Measurements from ENCODE around the gene RXRB. TPM values are rescaled to one million over a fixed set of nuclear protein-coding genes. Genes with fewer than 3 reads are reported as not detected.
"Not testable (repeated sequence)": the region's sequence is repeated elsewhere in the genome, so short reads cannot be mapped to it uniquely, and the experiment has no call there.

Gene RXRB
- total and polyA plus RNA-seq, 8 donors, result 20.1 to 68.3 (median 24.6) TPM

DNA sequence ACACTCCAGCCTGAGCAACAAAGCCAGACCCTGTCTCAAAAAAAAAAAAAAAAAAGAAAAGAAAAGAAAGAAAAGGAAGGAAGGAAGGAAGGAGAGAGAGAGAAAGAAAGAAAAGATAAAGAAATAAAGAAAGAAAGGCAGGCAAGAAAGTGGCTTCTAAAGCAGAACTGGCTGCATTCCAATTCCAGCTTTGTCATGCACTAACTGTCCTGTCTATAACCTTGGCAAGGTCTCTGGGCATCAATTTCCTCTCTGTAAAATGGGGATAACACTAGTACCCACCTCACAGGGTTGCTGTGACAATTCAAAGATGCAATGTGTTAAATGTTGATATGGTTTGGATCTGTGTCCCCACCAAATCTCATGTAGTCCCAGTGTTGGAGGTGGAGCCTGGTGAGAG lies 35.9 kb upstream of the RXRB start:
- no peaks in the 10 kb centered on the region for H3K9me3 ChIP-seq
- no peak overlapping the region for H3K27ac ChIP-seq
- H3K4me3 ChIP-seq, result no peak overlapping the region
- FAIRE-seq (no peak), ATAC-seq (no peak), DNase-seq (no peak)
- H3K27me3 ChIP-seq, result no peaks in the 10 kb centered on the region
- TF ChIP-seq, protein P1, sequence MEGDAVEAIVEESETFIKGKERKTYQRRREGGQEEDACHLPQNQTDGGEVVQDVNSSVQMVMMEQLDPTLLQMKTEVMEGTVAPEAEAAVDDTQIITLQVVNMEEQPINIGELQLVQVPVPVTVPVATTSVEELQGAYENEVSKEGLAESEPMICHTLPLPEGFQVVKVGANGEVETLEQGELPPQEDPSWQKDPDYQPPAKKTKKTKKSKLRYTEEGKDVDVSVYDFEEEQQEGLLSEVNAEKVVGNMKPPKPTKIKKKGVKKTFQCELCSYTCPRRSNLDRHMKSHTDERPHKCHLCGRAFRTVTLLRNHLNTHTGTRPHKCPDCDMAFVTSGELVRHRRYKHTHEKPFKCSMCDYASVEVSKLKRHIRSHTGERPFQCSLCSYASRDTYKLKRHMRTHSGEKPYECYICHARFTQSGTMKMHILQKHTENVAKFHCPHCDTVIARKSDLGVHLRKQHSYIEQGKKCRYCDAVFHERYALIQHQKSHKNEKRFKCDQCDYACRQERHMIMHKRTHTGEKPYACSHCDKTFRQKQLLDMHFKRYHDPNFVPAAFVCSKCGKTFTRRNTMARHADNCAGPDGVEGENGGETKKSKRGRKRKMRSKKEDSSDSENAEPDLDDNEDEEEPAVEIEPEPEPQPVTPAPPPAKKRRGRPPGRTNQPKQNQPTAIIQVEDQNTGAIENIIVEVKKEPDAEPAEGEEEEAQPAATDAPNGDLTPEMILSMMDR (IDR thresholded peaks at IDR 0.05), result no peak
- no peaks in the 10 kb centered on the region for H3K36me3 ChIP-seq
- H3K4me1 ChIP-seq, result no peaks in the 10 kb centered on the region
- intact Hi-C loops (cut with DNase I), result loop anchor here in 2 of 3 donors (10.0 kb wide), 2 partner anchors 72 to 232 kb away; partner anchors contain the start of gene HLA-DOA (in 1 of the 2)

DNA sequence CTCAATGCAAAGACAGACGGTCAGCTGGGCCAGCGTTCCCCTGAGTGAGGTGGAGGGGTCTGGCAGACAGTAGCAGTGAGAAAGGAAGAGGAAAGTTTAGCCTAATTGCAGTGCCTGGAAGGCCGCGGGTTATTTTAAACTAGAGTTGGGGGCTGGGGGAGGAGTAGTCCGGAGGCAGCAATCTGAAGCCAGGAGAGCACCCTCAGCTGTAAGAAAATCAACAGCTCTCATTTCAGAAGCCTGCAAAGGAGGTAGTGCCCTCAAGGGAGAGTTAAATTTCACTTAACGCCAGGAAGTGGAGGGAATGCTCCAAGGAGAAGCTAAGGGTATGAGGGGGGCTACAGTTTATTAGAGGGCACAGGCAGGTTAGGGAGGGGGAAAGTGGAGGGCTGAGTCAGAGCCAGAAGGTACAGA lies 34.8 kb upstream of the RXRB start:
- no peak overlapping the region for H3K27ac ChIP-seq
- H3K36me3 ChIP-seq, result no peaks in the 10 kb centered on the region
- 24 to 26% methylated on average over 6 of the region's 6 CpGs for WGBS, 2 donors
- intact Hi-C loops (cut with DNase I), result loop anchor here in 2 of 3 donors (10.0 kb wide), 2 partner anchors 70 to 230 kb away; partner anchors contain the start of gene HLA-DOA (in 1 of the 2)
- FAIRE-seq, result no peak
- H3K9me3 ChIP-seq, result no peaks in the 10 kb centered on the region
- TF ChIP-seq, protein P1 (IDR thresholded peaks at IDR 0.05), result no peak
- no peak overlapping the region for H3K4me3 ChIP-seq
- DNase-seq, result no peak
- ATAC-seq, result no peak
- H3K4me1 ChIP-seq, result no peaks in the 10 kb centered on the region
- no peaks in the 10 kb centered on the region for H3K27me3 ChIP-seq

DNA sequence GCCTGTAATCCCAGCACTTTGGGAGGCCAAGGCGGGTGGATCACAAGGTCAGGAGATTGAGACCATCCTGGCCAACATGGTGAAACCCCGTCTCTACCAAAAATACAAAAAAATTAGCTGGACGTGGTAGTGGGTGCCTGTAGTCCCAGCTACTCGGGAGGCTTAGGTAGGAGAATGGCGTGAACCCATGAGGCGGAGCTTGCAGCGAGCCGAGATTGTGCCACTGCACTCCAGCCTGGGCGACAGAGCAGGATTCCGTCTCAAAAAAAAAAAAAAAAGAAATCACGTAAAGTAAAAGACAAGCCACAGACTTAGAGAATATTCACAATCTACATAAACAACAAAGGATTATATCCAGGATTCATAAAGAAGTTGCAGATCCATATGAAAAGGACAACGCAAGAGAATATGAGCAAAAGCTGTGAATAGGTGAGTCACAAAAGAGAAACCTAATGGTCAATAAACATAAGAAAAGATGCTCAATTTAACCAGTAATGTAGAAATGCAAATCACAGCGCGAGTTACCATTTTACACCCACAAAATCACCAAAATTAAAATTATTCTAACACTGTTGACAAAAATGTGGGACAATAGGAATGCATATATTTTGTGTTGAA lies 26.1 kb upstream of the RXRB start:
- H3K36me3 ChIP-seq; H3K27me3 ChIP-seq; intact Hi-C loops (cut with DNase I); FAIRE-seq; H3K4me1 ChIP-seq; H3K9me3 ChIP-seq; H3K27ac ChIP-seq; DNase-seq; H3K4me3 ChIP-seq; ATAC-seq: not testable (repeated sequence)
- WGBS, 2 donors, result 43 to 49% methylated on average over 13 to 14 of the region's 14 CpGs

DNA sequence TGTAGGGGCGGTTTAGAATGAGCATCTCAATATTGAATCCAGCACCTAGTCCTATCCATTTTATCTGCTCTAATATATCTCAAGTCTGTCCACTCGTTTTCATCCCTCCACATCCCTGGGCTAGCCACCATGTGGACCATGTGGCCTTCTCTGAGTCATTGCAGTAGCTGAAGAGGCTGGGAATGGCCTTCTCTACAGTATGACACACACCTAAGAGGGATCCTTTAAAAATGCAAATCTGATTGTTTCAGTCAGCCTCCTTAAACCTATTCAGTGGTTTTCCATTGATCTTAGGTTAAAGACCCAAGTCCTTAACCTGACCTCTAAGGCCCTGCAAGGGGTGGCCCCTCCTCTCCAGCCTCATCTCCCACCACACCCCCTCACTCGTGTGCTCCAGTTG lies 17.2 kb upstream of the RXRB start:
- Histone ChIP-seq H3K9me3 (no peaks in the 10 kb centered on the region), H3K27ac (no peak overlapping the region), H3K27me3 (no peaks in the 10 kb centered on the region), H3K36me3 (no peaks in the 10 kb centered on the region), H3K4me1 (peaks cover 0 to 2% (median 2%) of the 10 kb centered on the region in 3 donors), H3K4me3 (no peak overlapping the region)
- TF ChIP-seq, protein P1 (IDR thresholded peaks at IDR 0.05), result no peak
- no peak for ATAC-seq
- WGBS, 2 donors, result 59 to 67% methylated on average over 3 of the region's 3 CpGs
- FAIRE-seq, result no peak
- intact Hi-C loops (cut with DNase I), result no loop called here
- DNase-seq, result no peak

DNA sequence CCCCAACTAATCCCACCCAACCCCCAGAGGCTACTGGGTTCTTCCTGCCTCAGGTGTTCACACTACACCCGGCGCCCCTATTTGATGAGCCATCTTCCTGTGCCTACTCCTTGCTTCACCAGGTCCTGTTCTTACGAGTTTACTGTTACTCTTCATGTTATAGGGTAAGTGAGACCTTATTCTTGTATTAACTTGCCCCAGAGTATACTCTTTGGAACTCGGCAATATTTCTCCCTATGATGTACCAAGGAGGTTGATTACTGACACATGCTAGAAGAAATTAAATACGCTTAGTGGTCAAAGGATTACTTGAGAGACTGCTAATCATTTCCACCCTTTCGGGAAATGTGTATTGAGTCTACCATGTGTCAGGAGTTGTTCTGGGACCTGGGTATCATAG lies 16.8 kb upstream of the RXRB start:
- TF ChIP-seq, protein P1 (IDR thresholded peaks at IDR 0.05), result no peak
- ATAC-seq (no peak), DNase-seq (no peak), FAIRE-seq (no peak)
- H3K4me1 ChIP-seq, result peaks cover 0 to 5% (median 5%) of the 10 kb centered on the region in 3 donors
- intact Hi-C loops (cut with DNase I), result no loop called here
- no peak overlapping the region for H3K27ac ChIP-seq
- 75 to 84% methylated on average over 6 of the region's 6 CpGs for WGBS, 2 donors
- H3K9me3 ChIP-seq, result no peaks in the 10 kb centered on the region
- no peak overlapping the region for H3K4me3 ChIP-seq
- no peaks in the 10 kb centered on the region for H3K27me3 ChIP-seq
- H3K36me3 ChIP-seq, result no peaks in the 10 kb centered on the region
